ENCODE measurements around the gene LRP2BP.

- TF ChIP-seq CTCF (conservative IDR thresholded peaks at IDR 0.05; ENCODE audit: low read depth, low read length) (no peak), EZH2 (IDR thresholded peaks at IDR 0.05; ENCODE audit: borderline replicate concordance, low read depth, low read length, poor library complexity, severe bottlenecking) (no peak)
These were observed 16.7 kb upstream of the LRP2BP start for GRCh38 chr4:185412412-185412811.

Data from A673 (cell line).